Lower leg skin (tissue), 3 donors: ENCODE results near the gene PTPRN2.

Experiments
- CTCF ChIP-seq, 3 donors: fragments of 450-650 bp; IDR thresholded peaks; one replicate each; pipeline ENCODE4 v1.5.1; 2016; ENCODE audit warnings: antibody characterized with exemption in 3 of 3, mild to moderate bottlenecking in 3 of 3, moderate library complexity in 2 of 3
- POLR2A ChIP-seq, 2 donors: fragments of 450-650 bp; IDR thresholded peaks; one replicate each; pipeline ENCODE4 v1.6.1; 2016 to 2017; ENCODE audit warnings: antibody characterized with exemption in 2 of 2, mild to moderate bottlenecking in 1 of 2, moderate library complexity in 1 of 2

DNA sequence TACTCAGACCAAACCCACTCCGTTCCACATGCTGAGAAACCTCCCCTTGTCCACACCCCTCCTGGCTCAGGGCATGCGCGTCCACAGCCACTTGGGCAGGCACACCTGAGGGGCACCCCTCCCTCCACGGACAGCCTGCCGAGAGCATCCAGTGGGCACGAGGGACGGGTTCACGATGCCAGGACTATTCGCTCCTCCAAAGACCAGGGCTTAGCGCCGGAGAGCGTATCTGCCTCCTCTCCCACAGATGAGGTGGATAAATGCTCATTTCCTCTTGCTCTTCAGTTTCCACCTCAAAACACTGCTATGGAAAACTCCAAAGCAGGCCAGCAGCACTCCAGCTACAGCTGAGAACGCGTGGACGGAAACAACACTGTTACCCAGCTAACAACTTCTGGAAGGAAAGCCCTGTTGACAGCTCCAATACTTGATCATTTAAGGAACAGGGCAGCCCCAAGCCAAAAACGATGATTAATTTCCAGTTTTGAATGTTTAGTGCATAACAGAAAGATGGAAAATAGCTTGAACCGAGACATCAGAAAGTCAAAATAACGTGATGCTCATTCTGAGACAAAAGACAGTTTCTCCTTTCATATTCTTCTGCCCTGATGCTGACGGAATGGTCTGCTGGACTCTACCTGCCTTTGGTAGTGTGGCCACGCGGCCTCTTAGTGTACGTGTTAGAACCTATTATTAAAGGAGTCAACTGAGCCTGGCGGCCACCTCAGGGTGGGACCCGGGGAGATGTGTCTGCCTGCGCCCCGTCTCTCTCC lies 1046.1 kb downstream of the PTPRN2 start:
- no peak for TF ChIP-seq POLR2A (IDR thresholded peaks at IDR 0.05)
- no peak for TF ChIP-seq CTCF (IDR thresholded peaks at IDR 0.05)
